ENCODE results near the gene RAD51B.

The RAD51B gene

GRCh38 chr14:68011406-68012028 lies 191.9 kb downstream of the RAD51B start:
- H3K9me2 ChIP-seq (replicated peaks; ENCODE audit: insufficient read depth, low read length), result no peaks in the 10 kb centered on the region
- H3K36me3 ChIP-seq (replicated peaks; ENCODE audit: insufficient read depth, low read length), result no peaks in the 10 kb centered on the region
- no peaks in the 10 kb centered on the region for H3K79me2 ChIP-seq (ENCODE audit: low read length)
- no peak for DNase-seq
- no peak overlapping the region for H3K4me3 ChIP-seq (ENCODE audit: low read length)
- H3F3A ChIP-seq (ENCODE audit: insufficient read depth, low read length), result no peaks in the 10 kb centered on the region
- H3K9me3 ChIP-seq (replicated peaks; ENCODE audit: insufficient read depth, low read length), result no peaks in the 10 kb centered on the region
- H4K20me1 ChIP-seq (ENCODE audit: insufficient read depth, low read length), result no peaks in the 10 kb centered on the region
- no peaks in the 10 kb centered on the region for H3K27me3 ChIP-seq (replicated peaks; ENCODE audit: insufficient read depth, low read length)
- H3K9ac ChIP-seq (ENCODE audit: low read length), result no peak overlapping the region
- no peak overlapping the region for H2AFZ ChIP-seq (ENCODE audit: low read length)
- no peaks in the 10 kb centered on the region for H3K4me1 ChIP-seq (ENCODE audit: low read length)
- TF ChIP-seq EZH2 (optimal IDR thresholded peaks at IDR 0.05; ENCODE audit: low read depth, low read length) (no peak), CTCF (IDR thresholded peaks at IDR 0.05; ENCODE audit: low read length) (no peak), EZH2phosphoT487 (IDR thresholded peaks at IDR 0.05; ENCODE audit: low read length) (no peak)
- H3K4me2 ChIP-seq (ENCODE audit: low read depth, low read length), result no peak overlapping the region
- no peak overlapping the region for H3K27ac ChIP-seq (ENCODE audit: low read length)

- no peaks in the 10 kb centered on the region for H3K36me3 ChIP-seq (replicated peaks; ENCODE audit: insufficient read depth, low read length)
- DNase-seq, result no peak
- H3K27ac ChIP-seq (ENCODE audit: low read length), result no peak overlapping the region
Measured at GRCh38 chr14:68012871-68013270, 193.3 kb downstream of the RAD51B start.

GRCh38 chr14:68013326-68013725 lies 193.7 kb downstream of the RAD51B start:
- Histone ChIP-seq H3K36me3 (replicated peaks; ENCODE audit: insufficient read depth, low read length) (no peaks in the 10 kb centered on the region), H3K4me3 (ENCODE audit: low read length) (no peak overlapping the region), H3F3A (ENCODE audit: insufficient read depth, low read length) (no peaks in the 10 kb centered on the region), H3K27ac (ENCODE audit: low read length) (no peak overlapping the region), H3K27me3 (replicated peaks; ENCODE audit: insufficient read depth, low read length) (no peaks in the 10 kb centered on the region), H3K79me2 (ENCODE audit: low read length) (no peaks in the 10 kb centered on the region), H2AFZ (ENCODE audit: low read length) (no peak overlapping the region), H3K9me2 (replicated peaks; ENCODE audit: insufficient read depth, low read length) (no peaks in the 10 kb centered on the region), H3K9ac (ENCODE audit: low read length) (no peak overlapping the region), H3K9me3 (replicated peaks; ENCODE audit: insufficient read depth, low read length) (no peaks in the 10 kb centered on the region), H3K4me1 (ENCODE audit: low read length) (no peaks in the 10 kb centered on the region), H4K20me1 (ENCODE audit: insufficient read depth, low read length) (no peaks in the 10 kb centered on the region), H3K4me2 (ENCODE audit: low read depth, low read length) (no peak overlapping the region)
- DNase-seq, result no peak
- TF ChIP-seq CTCF (IDR thresholded peaks at IDR 0.05; ENCODE audit: low read length) (no peak), EZH2phosphoT487 (IDR thresholded peaks at IDR 0.05; ENCODE audit: low read length) (no peak), EZH2 (optimal IDR thresholded peaks at IDR 0.05; ENCODE audit: low read depth, low read length) (no peak)

More at GRCh38 chr14:68012871-68013270, 193.3 kb downstream of the RAD51B start:
- H3K27me3 ChIP-seq (replicated peaks; ENCODE audit: insufficient read depth, low read length), result no peaks in the 10 kb centered on the region
- H3K4me1 ChIP-seq (ENCODE audit: low read length), result no peaks in the 10 kb centered on the region
- no peak overlapping the region for H2AFZ ChIP-seq (ENCODE audit: low read length)
- no peaks in the 10 kb centered on the region for H3K9me3 ChIP-seq (replicated peaks; ENCODE audit: insufficient read depth, low read length)
- H3K79me2 ChIP-seq (ENCODE audit: low read length), result no peaks in the 10 kb centered on the region
- H3K4me2 ChIP-seq (ENCODE audit: low read depth, low read length), result no peak overlapping the region
- no peaks in the 10 kb centered on the region for H4K20me1 ChIP-seq (ENCODE audit: insufficient read depth, low read length)
- H3F3A ChIP-seq (ENCODE audit: insufficient read depth, low read length), result no peaks in the 10 kb centered on the region
- H3K9me2 ChIP-seq (replicated peaks; ENCODE audit: insufficient read depth, low read length), result no peaks in the 10 kb centered on the region
- TF ChIP-seq CTCF (IDR thresholded peaks at IDR 0.05; ENCODE audit: low read length) (no peak), EZH2phosphoT487 (IDR thresholded peaks at IDR 0.05; ENCODE audit: low read length) (no peak), EZH2 (optimal IDR thresholded peaks at IDR 0.05; ENCODE audit: low read depth, low read length) (no peak)
- no peak overlapping the region for H3K4me3 ChIP-seq (ENCODE audit: low read length)
- no peak overlapping the region for H3K9ac ChIP-seq (ENCODE audit: low read length)
